T-helper 2 cell treated with Interferon-gamma antibody and Interleukin-4, amounts not matched to agents 5 μg/mL and 100 μg/mL, for 36 hours (primary cell): ENCODE data around the gene FNDC3B.

Source experiments
- DNase-seq: peaks from one replicate; pipeline ENCODE4 v3.0.0; 2021; ENCODE audit warnings: low spot score
- H3K27ac Mint-ChIP-seq: one replicate; pipeline ENCODE4 v1.8.0; 2021; ENCODE audit warnings: mild to moderate bottlenecking, mixed read lengths
- H3K27me3 Mint-ChIP-seq: one replicate; pipeline ENCODE4 v1.8.0; 2021; ENCODE audit warnings: low read depth, mixed read lengths
- H3K36me3 Mint-ChIP-seq: one replicate; pipeline ENCODE4 v1.8.0; 2021; ENCODE audit warnings: low read depth, mixed read lengths
- H3K4me1 Mint-ChIP-seq: one replicate; pipeline ENCODE4 v1.8.0; 2021; ENCODE audit warnings: low read depth, mixed read lengths
- H3K4me3 Mint-ChIP-seq: one replicate; pipeline ENCODE4 v1.8.0; 2022; ENCODE audit warnings: mild to moderate bottlenecking, moderate library complexity, mixed read lengths
- H3K9me3 Mint-ChIP-seq: one replicate; pipeline ENCODE4 v1.8.0; 2021; ENCODE audit warnings: mixed read lengths

FNDC3B gene

DNA sequence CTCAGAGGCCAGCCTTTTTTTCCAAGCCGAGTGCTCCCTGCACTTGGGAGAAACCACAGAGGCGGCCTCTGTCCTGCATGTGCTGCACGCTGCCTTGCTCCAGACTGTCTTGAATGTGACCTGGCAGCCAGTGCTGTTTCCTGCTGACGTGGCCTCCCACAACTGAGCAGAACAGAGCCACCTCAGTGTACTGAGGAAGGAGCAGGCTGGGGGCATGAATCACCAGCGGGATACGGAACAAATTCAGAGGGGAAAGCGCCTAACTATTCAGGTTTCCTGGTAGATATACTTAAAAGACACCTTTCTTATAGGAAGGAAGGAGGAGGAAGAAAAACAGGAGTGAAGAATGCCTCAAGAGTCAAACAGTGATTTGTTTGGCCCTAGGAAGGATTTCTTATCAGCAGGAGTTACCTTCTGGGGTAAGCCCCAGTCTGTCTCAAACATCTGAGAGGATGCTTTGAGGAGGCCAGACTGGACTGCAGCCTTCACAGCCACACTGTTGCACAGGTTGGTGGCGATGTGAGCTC lies 114.0 kb downstream of the FNDC3B start:
- H3K27me3 Mint-ChIP-seq = no peaks in the 10 kb centered on the region
- H3K4me3 Mint-ChIP-seq = peak overlapping the region; percentile 48
- DNase-seq = peak; percentile 60
- H3K4me1 Mint-ChIP-seq = peaks cover 21% of the 10 kb centered on the region
- no peaks in the 10 kb centered on the region for H3K36me3 Mint-ChIP-seq
- no peaks in the 10 kb centered on the region for H3K9me3 Mint-ChIP-seq
- peak overlapping the region; percentile 65 for H3K27ac Mint-ChIP-seq

DNA sequence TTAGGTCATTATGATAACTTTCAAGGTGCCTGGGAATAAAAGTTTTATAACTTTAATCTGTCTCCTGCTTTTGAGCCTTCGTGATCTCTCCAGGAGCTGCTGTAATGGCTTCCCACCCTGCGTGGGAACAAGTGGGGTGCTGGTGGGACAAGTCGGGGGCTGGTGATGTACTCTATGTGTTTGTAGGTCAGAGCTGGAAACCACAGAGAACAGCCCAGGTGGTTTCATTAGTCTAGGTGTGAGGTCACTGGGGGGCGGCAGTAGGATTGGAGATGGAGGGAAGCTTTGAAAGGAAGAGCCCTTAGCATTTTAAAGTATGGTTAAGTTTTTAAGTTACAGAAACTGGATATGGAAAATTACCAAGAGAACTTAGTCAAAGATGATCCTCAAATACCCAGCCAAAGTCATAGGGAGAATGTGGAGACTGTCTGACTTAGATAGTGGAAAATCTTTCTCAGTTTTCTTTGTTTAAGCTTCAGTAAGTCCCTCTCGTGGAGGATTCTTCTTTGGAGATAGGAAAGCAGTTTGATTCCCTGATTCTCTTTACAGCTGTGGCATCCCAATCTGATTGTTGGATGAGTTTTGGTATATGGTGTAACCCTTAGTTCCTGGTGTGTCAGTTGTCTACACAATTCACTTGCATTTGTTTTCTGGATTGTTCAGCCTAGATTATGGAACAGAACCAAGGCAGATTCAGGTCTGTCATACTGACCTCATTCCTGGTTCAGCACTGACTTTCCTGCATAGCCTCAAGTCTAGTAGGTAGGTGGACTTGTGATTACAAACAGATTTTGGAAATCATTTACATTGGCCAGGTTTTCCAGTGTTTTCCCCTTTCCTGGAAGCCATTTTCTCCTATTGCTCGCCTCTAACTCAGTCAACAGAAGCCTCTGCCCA lies 115.6 kb downstream of the FNDC3B start:
- no peak overlapping the region for H3K27ac Mint-ChIP-seq
- no peak for DNase-seq
- no peaks in the 10 kb centered on the region for H3K27me3 Mint-ChIP-seq
- H3K36me3 Mint-ChIP-seq = no peaks in the 10 kb centered on the region
- H3K4me1 Mint-ChIP-seq = peaks cover 19% of the 10 kb centered on the region
- no peaks in the 10 kb centered on the region for H3K9me3 Mint-ChIP-seq
- no peak overlapping the region for H3K4me3 Mint-ChIP-seq

DNA sequence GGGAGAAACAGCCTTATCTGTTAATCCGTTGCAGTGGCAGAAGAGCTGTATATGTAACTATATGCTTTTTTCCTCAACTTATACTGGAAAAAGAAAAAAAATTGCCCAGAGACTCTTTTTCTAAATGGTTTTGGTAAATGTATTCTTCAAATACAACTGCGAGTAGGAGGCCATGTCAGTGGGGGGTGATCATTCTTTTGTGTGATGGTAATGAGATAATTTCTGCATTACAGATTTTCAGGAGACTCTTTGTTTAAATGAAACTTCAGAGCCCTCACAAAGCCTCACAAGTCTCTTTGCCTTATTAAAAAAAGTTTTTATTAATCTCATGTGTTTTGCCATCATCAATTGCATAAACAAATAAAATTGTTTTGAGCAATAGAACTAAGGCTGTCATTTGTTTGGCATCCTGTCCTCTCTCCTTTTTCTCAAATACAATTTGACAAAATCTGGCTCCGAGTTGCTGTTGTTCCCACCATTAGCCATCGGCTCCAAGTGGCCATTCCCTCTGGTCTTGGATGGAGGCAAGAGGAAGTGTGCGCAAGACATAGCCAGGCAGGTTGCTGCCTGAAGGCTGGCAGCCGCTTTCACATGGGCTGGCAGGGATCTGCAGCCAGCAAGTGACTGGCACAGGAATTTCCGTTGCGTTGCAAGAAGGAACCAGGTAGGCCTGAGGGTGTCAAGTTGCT lies 116.7 kb downstream of the FNDC3B start:
- no peak overlapping the region for H3K27ac Mint-ChIP-seq
- no peaks in the 10 kb centered on the region for H3K9me3 Mint-ChIP-seq
- DNase-seq = no peak
- no peak overlapping the region for H3K4me3 Mint-ChIP-seq
- no peaks in the 10 kb centered on the region for H3K36me3 Mint-ChIP-seq
- H3K4me1 Mint-ChIP-seq = peaks cover 21% of the 10 kb centered on the region
- no peaks in the 10 kb centered on the region for H3K27me3 Mint-ChIP-seq

DNA sequence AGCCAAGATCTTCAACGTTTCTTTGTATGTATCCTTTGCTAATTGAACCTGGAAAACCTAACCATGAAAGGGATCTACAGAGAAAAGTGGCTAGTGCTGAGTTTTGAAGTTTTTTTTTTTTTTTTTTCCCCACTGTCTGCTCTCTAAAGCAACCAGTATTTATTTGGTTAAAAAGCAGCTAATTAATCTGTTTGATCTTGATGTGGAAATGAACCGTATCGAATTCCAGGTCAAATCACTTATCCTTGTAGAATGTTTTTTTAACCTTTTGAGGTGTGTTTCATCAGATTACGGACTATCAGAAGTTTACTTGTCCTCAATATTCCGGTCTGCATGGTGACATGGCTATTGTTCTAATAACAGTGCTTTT lies 117.2 kb downstream of the FNDC3B start:
- H3K4me3 Mint-ChIP-seq = no peak overlapping the region
- peaks cover 21% of the 10 kb centered on the region for H3K4me1 Mint-ChIP-seq
- H3K36me3 Mint-ChIP-seq = no peaks in the 10 kb centered on the region
- no peaks in the 10 kb centered on the region for H3K9me3 Mint-ChIP-seq
- DNase-seq = no peak
- no peak overlapping the region for H3K27ac Mint-ChIP-seq
- H3K27me3 Mint-ChIP-seq = no peaks in the 10 kb centered on the region

- Mint-ChIP-seq H3K36me3 (no peaks in the 10 kb centered on the region), H3K27ac (no peak overlapping the region), H3K27me3 (no peaks in the 10 kb centered on the region), H3K4me3 (no peak overlapping the region), H3K9me3 (no peaks in the 10 kb centered on the region), H3K4me1 (peaks cover 19% of the 10 kb centered on the region)
- DNase-seq = no peak
Observed at GRCh38 chr3:172157564-172158258, 118.3 kb downstream of the FNDC3B start.

- no peaks in the 10 kb centered on the region for H3K36me3 Mint-ChIP-seq
- H3K27me3 Mint-ChIP-seq = no peaks in the 10 kb centered on the region
- no peak overlapping the region for H3K27ac Mint-ChIP-seq
- no peak overlapping the region for H3K4me3 Mint-ChIP-seq
- no peaks in the 10 kb centered on the region for H3K9me3 Mint-ChIP-seq
- no peak for DNase-seq
- H3K4me1 Mint-ChIP-seq = peaks cover 11% of the 10 kb centered on the region
Observed at GRCh38 chr3:172158741-172159140, 119.4 kb downstream of the FNDC3B start.

GRCh38 chr3:172159376-172159775 lies 120.0 kb downstream of the FNDC3B start:
- no peaks in the 10 kb centered on the region for H3K9me3 Mint-ChIP-seq
- no peaks in the 10 kb centered on the region for H3K27me3 Mint-ChIP-seq
- H3K27ac Mint-ChIP-seq = no peak overlapping the region
- H3K36me3 Mint-ChIP-seq = no peaks in the 10 kb centered on the region
- H3K4me1 Mint-ChIP-seq = peaks cover 9% of the 10 kb centered on the region
- H3K4me3 Mint-ChIP-seq = no peak overlapping the region
- no peak for DNase-seq

DNA sequence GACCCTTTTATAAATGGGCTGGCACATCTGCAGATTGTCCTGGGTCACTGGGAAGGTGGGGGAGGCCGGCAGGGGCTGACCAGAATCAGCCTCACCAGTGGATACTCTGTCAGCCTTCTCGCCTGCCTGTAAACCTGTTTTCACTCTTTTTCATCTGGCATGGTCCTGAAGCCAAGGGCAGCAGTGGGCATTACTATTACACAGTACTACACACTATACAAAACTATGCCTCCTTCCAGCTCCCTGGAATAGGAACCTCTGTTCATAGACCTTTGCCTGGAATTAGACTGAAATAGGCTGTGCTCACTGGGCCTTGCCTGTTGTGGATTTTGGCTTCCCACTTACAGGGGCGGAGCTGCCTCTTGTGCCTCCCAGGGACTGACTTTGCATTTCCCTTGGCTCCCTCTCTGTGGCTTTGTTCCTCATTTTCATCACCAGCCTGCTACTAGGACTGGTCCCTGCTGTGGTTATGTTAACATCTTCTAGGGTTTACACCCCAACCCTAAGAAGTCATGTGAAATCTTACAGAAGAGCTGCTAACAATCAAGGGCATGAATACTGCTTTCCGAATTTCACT lies 120.7 kb downstream of the FNDC3B start:
- DNase-seq = no peak
- Mint-ChIP-seq H3K27ac (no peak overlapping the region), H3K36me3 (no peaks in the 10 kb centered on the region), H3K27me3 (no peaks in the 10 kb centered on the region), H3K4me1 (peaks cover 4% of the 10 kb centered on the region), H3K9me3 (no peaks in the 10 kb centered on the region), H3K4me3 (no peak overlapping the region)

GRCh38 chr3:172161133-172161789 lies 121.9 kb downstream of the FNDC3B start:
- H3K4me1 Mint-ChIP-seq = peaks cover 4% of the 10 kb centered on the region
- no peaks in the 10 kb centered on the region for H3K36me3 Mint-ChIP-seq
- no peak for DNase-seq
- H3K27ac Mint-ChIP-seq = no peak overlapping the region
- H3K9me3 Mint-ChIP-seq = no peaks in the 10 kb centered on the region
- no peaks in the 10 kb centered on the region for H3K27me3 Mint-ChIP-seq
- H3K4me3 Mint-ChIP-seq = no peak overlapping the region

DNA sequence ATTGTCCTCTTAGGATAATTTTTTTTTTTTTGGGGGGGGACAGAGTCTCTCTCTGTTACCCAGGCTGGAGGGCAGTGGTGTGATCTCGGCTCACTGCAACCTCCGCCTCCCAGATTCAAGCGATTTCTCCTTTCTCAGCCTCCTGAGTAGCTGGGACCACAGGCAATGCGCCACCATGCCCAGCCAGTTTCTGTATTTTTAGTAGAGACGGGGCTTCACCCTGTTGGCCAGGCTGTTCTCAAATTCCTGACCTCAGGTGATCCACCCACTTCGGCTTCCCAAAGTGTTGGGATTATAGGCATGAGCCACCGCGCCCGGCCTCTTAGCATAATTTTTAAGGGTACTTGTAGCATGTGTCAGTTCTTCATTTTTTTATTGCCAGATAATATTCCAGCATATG lies 122.6 kb downstream of the FNDC3B start:
- Mint-ChIP-seq H3K9me3 (no peaks in the 10 kb centered on the region), H3K27me3 (no peaks in the 10 kb centered on the region), H3K4me1 (peaks cover 4% of the 10 kb centered on the region), H3K4me3 (no peak overlapping the region), H3K36me3 (no peaks in the 10 kb centered on the region), H3K27ac (no peak overlapping the region)
- no peak for DNase-seq

DNA sequence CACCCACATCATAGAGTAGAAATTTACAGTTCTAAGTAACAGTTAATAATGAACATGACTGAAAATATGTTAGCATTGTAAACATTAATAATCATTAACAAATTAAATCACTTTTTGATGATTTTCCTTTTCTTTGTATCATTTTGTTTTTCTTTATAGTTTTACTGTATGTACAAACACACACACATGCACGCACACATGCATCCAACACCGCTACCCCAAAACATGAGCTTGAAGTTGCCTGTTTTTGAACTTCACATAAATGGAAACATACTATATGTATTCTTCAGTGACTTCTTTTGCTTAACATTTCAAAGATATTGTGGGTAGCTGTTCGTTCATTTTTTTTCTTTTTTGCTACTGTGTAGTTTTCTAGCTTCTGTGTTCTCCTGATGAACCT lies 123.9 kb downstream of the FNDC3B start:
- H3K4me3 Mint-ChIP-seq = no peak overlapping the region

DNA sequence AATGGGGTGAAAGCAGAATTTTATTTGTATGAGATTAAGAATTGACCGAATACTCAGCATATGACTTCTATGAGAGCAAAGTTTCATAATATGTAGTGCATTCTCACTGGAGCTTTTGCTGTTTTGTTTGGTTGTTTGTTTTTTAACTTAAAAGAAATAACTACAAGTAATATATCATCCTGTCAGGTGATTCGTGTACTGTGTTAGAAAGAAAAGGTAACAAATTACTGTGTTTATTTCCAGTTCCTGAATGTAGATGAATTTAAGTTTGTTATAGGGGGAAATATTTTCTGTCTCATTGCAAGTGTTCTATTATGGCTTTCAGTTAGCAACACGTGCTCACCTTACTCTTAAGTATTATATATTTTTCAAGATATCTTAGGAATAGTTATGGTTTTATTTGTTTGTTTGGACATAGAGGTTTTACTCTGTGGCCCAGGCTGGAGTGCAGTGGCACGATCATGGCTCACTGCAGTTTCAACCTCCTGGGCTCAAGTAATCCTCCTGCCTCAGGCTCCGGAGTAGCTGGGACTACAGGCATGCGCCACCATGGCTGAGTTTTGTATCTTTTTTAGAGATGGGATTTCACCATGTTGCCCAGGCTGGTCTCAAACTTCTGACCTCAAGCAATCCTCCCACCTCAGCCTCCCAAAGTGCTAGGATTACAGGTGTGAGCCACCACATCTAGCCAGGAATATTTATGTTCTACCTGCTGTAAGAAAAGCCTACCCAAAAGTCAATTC lies 125.4 kb downstream of the FNDC3B start:
- no peak overlapping the region for H3K27ac Mint-ChIP-seq
- no peaks in the 10 kb centered on the region for H3K36me3 Mint-ChIP-seq
- no peaks in the 10 kb centered on the region for H3K9me3 Mint-ChIP-seq

More for the DNA sequence above, 123.9 kb downstream of the FNDC3B start:
- Mint-ChIP-seq H3K9me3 (no peaks in the 10 kb centered on the region), H3K27ac (no peak overlapping the region), H3K4me1 (peaks cover 4% of the 10 kb centered on the region), H3K27me3 (no peaks in the 10 kb centered on the region), H3K36me3 (no peaks in the 10 kb centered on the region)
- no peak for DNase-seq

DNA sequence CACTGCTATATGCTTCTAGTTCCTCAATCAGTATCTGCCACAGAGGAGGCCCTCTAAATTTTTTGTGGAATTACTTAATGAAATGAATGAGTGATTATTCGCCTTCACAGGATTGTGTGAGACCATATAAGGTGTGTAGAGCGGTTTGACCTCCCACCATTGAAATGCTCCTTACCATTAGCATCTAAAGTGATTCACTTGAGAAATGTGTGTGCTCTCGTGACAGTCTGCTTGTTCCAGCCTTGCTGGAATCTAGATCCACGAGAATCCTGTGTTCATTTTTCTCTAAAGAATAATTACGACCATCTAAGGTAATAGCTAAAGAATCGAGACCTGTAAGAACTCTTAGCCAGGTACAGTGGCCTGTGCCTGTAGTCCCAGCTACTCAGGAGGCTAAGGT lies 126.9 kb downstream of the FNDC3B start:
- Mint-ChIP-seq H3K9me3 (no peaks in the 10 kb centered on the region), H3K27me3 (no peaks in the 10 kb centered on the region), H3K27ac (no peak overlapping the region), H3K4me1 (peaks cover 5% of the 10 kb centered on the region), H3K36me3 (no peaks in the 10 kb centered on the region), H3K4me3 (no peak overlapping the region)
- DNase-seq = no peak

More for the DNA sequence above, 125.4 kb downstream of the FNDC3B start:
- no peak for DNase-seq
- Mint-ChIP-seq H3K27me3 (no peaks in the 10 kb centered on the region), H3K4me1 (peaks cover 7% of the 10 kb centered on the region), H3K4me3 (no peak overlapping the region)
